HG02938 (cell line): ENCODE measurements around the gene DCPS.
A peak's percentile ranks its signal among the peaks of the same experiment; 100 is the strongest.
"Not testable (repeated sequence)": the region's sequence is repeated elsewhere in the genome, so short reads cannot be mapped to it uniquely, and the experiment has no call there.

Experiments used
- ATAC-seq: cut with Tn5 transposase; IDR thresholded peaks from one replicate; pipeline ENCODE4 v1.9.1; 2021; ENCODE audit warnings: mild to moderate bottlenecking, moderate library complexity; ENCODE audit not compliant: unreplicated experiment

DCPS gene

GRCh38 chr11:126284829-126285228, 19.0 kb upstream of the DCPS start:
- ATAC-seq = peak; percentile 44

- ATAC-seq = no peak
Measured at GRCh38 chr11:126288237-126288636, 15.6 kb upstream of the DCPS start.

- no peak for ATAC-seq
Measured at GRCh38 chr11:126290887-126291286, 13.0 kb upstream of the DCPS start.

- ATAC-seq = no peak
Measured at GRCh38 chr11:126293726-126294125, 10.1 kb upstream of the DCPS start.

- no peak for ATAC-seq
Measured at GRCh38 chr11:126297004-126297403, 6.9 kb upstream of the DCPS start.

GRCh38 chr11:126304457-126305075, 706 bp downstream of the DCPS start:
- no peak for ATAC-seq

GRCh38 chr11:126305699-126306098, 1.8 kb downstream of the DCPS start:
- peak; percentile 69 for ATAC-seq

- ATAC-seq = no peak
Measured at GRCh38 chr11:126307706-126308105, 3.8 kb downstream of the DCPS start.

GRCh38 chr11:126308271-126308671, 4.4 kb downstream of the DCPS start:
- no peak for ATAC-seq

GRCh38 chr11:126308771-126309170, 4.9 kb downstream of the DCPS start:
- not testable (repeated sequence) for ATAC-seq

GRCh38 chr11:126310200-126310991, 6.5 kb downstream of the DCPS start:
- ATAC-seq = no peak

GRCh38 chr11:126310992-126311310, 7.1 kb downstream of the DCPS start:
- ATAC-seq = no peak

GRCh38 chr11:126311401-126312291, 7.8 kb downstream of the DCPS start:
- peak; percentile 71 for ATAC-seq

- ATAC-seq = no peak
Measured at GRCh38 chr11:126312961-126313360, 9.1 kb downstream of the DCPS start.

- ATAC-seq = no peak
Measured at GRCh38 chr11:126313826-126314225, 10.0 kb downstream of the DCPS start.

GRCh38 chr11:126317432-126317755, 13.5 kb downstream of the DCPS start:
- ATAC-seq = no peak

- ATAC-seq = peak; percentile 23
Measured at GRCh38 chr11:126317756-126318573, 14.1 kb downstream of the DCPS start.

- peak; percentile 71 for ATAC-seq
Measured at GRCh38 chr11:126318574-126319373, 14.9 kb downstream of the DCPS start.

GRCh38 chr11:126319374-126319740, 15.5 kb downstream of the DCPS start:
- no peak for ATAC-seq

GRCh38 chr11:126322996-126323395, 19.1 kb downstream of the DCPS start:
- no peak for ATAC-seq
